Uterine smooth muscle cell (primary cell): ENCODE data around the gene BNIP3. TPM values are rescaled to one million over a fixed set of nuclear protein-coding genes. Genes with fewer than 3 reads are reported as not detected.

Source experiments
- total RNA-seq: library from RNA; depleted of rRNA; stranded (reverse); fragments of >200 nt; gene quantifications from 2 replicates; pipeline ENCODE4 v1.2.3, GENCODE V29; 2014

BNIP3 gene
- total RNA-seq, result 200 and 232 TPM in 2 replicates

GRCh38 chr10:131981429-131982184 lies at the start of gene BNIP3:
Gene BNIP3 (minus strand): TSS chr10:131981923. CDS start chr10:131981806, 117 bp downstream.

Other genes starting within 250 kb of the BNIP3 start
- gene PPP2R2D, start 80.9 kb downstream of the BNIP3 start, total RNA-seq, result 23.5 and 29.3 TPM in 2 replicates
- 0.11 and 0.25 TPM in 2 replicates for gene JAKMIP3, start 84.0 kb upstream of the BNIP3 start, total RNA-seq
- gene DPYSL4, start 205.0 kb upstream of the BNIP3 start, total RNA-seq, result 2.1 and 2.3 TPM in 2 replicates